GM23248 (cell line): Measurements from ENCODE around the gene ZNF567.

ENCODE experiments used
- EZH2 ChIP-seq: fragments of 200-600 bp; sonication (generic); IDR thresholded peaks from 2 replicates; pipeline ENCODE4 v1.6.1; 2018; ENCODE audit warnings: antibody characterized with exemption, mild to moderate bottlenecking; ENCODE audit not compliant: insufficient read depth, poor library complexity, severe bottlenecking
- EZH2phosphoT487 ChIP-seq: fragments of 200-600 bp; sonication (generic); IDR thresholded peaks from 2 replicates; pipeline ENCODE4 v1.6.1; 2018; ENCODE audit warnings: antibody characterized with exemption, moderate library complexity, mild to moderate bottlenecking, low read depth; ENCODE audit not compliant: insufficient read depth

DNA sequence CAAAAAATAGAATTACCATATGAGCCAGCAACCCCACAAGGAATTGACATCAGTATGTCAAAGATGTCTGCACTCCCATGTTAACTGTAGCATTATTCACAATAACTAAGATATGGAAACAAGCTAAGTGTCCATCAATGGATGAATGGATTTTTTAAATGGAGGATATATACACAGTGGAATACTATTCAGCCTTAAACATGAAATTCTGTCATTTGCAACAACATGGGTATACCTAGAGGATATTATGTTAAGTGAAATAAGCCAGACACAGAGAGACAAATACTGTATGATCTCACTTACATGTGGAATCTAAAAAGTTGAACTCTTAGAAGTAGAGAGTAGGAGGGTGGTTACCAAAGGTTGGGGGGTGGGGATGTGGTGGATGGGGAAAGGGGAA, 8.0 kb upstream of the ZNF567 start:
- no peak for TF ChIP-seq EZH2
- no peak for TF ChIP-seq EZH2phosphoT487
